DMS53 treated with DMSO at 0.1 percent for 48 hours (cell line): ENCODE data around the gene BTN1A1.
A peak's percentile ranks its signal among the peaks of the same experiment; 100 is the strongest.

Source experiments
- DNase-seq: peaks from one replicate; lab custom pipeline; 2025; ENCODE audit not compliant: unreplicated experiment; lab: John Stamatoyannopoulos, UW

Gene BTN1A1

DNA sequence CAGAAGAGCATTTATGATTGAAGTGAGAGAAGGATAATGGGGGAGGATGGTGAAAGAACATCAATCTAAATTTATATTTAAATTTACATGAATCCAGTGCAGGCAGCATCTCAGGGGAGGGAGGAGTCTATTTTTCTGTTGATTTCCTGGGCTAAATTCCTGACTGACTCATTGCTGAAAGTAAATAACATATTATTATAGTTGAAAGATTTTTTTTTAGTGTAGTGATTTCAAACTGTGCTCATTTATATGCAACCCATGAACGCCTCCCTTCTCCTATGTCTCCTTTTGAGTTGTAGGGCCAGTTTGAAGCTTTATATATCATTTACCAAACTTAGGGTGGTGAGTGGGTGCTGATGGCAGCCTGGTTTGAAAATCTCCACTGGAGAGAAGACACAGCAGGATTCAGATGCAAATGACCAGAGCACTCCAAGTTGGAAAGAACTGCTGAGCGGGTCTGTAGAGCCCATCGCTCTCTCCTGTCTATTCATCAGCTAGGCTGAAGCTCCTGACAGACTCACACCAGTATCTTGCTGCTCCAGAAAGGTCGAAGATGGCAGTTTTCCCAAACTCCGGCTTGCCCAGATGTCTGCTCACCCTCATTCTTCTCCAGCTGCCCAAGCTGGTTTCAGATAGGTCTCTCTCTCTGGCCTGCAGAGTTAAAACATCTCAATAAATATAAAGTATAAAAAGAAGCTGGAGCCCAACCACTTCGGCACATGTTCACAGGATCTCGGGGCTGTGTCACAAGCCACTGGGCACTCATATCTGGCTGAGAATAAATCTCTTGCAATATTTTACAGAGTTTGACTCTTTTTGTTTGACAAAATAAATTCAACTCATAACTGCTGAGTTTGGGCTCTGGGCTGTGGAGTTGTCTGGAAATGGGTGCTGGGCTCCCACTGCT is 24.0 kb upstream of the BTN1A1 start:
- peak; percentile 9 for DNase-seq

- no peak for DNase-seq
These were observed 23.2 kb upstream of the BTN1A1 start for GRCh38 chr6:26476896-26477295.

- DNase-seq, result no peak
These were observed 22.7 kb upstream of the BTN1A1 start for GRCh38 chr6:26477426-26477825.

- no peak for DNase-seq
These were observed 21.8 kb upstream of the BTN1A1 start for GRCh38 chr6:26478100-26478984.

DNA sequence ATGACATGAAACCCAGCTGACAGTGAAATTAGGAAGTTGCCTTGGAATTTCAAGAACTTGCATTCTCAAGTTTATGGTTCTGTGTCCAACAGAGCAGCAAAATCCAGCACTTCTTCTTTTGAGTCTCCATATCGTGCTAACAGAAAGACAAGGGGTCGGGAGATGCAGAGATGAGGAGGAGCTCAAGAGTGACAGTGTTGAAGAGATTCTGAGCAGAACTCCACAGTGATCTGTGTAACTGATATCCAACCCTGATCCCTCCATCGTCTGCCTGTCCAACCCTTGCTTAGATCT is 21.2 kb upstream of the BTN1A1 start:
- DNase-seq, result no peak

GRCh38 chr6:26482338-26482737 is 17.8 kb upstream of the BTN1A1 start:
- no peak for DNase-seq

DNA sequence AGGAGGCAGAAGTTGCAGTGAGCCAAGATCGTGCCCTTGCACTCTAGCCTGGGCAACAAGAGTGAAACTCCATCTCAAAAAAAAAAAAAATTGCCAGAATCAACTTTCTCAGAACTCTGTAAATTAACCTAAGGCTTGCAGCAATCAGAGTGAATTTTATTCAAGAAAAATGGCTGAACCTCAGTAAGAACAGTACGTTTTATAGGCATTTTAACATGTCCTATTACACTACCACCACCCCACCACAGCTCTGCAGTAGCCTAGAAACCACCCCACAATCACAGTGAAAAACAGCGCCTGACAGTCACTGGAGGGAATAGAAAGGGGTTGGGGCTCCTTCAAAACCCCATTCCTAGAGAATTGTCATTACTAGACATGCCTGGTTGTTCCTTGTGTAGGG is 16.4 kb upstream of the BTN1A1 start:
- no peak for DNase-seq

GRCh38 chr6:26484161-26484560 is 15.9 kb upstream of the BTN1A1 start:
- no peak for DNase-seq

GRCh38 chr6:26485112-26485780 is 14.9 kb upstream of the BTN1A1 start:
- no peak for DNase-seq

DNA sequence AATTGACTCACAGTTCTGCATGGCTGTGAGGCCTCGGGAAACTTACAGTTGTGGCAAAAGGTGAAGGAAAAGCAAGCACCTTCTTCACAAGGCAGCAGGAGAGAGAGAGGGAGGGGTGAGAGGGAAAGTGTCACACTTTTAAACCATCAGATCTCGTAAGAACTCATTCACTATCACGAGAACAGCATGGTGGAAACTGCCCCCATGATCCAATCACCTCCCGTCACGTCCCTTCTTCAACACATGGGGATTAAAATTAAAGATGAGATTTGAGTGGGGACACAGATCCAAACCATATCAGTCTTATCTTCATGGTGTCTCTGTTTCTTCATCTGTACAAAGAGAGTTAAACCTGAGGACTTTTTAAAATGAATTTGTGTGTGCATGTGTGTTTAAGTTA is 13.7 kb upstream of the BTN1A1 start:
- DNase-seq, result no peak

- DNase-seq, result no peak
These were observed 12.6 kb upstream of the BTN1A1 start for GRCh38 chr6:26487466-26487865.

DNA sequence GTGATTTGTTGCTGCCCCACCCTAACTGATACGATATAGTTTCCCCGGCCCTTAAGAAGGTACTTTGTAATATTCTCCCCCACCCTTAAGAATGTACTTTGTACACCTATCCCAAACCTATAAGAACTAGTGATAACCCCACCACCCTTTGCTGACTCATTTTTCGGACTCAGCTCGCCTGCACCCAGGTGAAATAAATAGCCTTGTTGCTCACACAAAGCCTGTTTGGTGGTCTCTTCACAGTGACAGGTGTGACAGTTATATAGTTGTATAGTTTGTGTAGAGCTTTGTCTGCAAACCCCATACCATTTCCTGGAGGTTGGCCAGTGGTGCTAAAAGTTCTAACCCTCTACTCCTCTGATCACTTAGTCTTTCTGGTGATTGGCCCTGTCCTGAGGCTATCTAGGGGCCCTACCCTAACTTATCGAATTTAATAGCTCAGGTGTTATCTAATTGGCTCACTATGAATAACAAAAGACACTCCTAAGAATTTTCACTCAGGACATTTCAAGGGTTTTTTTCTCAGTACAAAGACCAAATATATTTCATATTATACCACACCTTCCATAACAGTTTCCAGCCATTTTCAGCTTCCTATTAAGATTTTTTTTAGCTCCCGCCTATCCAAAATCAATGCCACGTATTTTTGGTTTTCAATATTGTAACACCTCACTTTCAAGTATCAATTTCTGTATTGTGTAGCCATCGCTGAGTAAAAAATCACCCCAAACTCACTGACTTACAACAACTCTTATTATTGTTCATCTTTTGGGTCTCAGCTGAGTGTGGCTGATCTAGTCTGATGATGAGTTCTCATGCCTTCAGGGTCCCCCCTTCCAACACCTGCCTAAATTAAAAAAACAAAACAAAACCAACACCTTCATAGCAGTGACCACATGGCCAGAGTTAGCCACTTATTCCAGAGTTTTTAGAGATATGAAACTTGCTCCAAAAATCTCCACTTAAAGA is 9.8 kb upstream of the BTN1A1 start:
- no peak for DNase-seq

- DNase-seq, result no peak
These were observed 8.5 kb upstream of the BTN1A1 start for GRCh38 chr6:26491604-26492003.

GRCh38 chr6:26493258-26493657 is 6.8 kb upstream of the BTN1A1 start:
- no peak for DNase-seq

DNA sequence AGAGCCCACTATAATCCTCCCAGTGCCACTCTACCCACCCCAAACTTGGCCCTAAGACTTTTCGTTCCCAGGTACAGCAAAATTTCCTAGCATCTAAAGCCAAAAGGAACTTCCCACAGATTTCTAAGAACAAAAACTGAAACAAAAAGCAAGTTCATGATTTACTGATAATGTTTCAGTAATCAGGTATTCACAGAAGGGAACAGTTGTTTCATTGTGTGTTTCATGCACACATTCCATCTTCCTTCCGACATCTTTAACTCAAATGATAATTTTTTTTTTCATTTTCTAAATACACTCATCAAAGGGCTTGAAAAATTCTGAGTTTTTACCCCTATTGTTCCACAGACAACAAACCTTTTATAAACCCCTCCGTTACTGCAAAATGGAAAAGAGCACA is 6.0 kb upstream of the BTN1A1 start:
- DNase-seq, result no peak

- no peak for DNase-seq
These were observed 4.8 kb upstream of the BTN1A1 start for GRCh38 chr6:26495281-26495680.

GRCh38 chr6:26497610-26498009 is 2.5 kb upstream of the BTN1A1 start:
- no peak for DNase-seq

DNA sequence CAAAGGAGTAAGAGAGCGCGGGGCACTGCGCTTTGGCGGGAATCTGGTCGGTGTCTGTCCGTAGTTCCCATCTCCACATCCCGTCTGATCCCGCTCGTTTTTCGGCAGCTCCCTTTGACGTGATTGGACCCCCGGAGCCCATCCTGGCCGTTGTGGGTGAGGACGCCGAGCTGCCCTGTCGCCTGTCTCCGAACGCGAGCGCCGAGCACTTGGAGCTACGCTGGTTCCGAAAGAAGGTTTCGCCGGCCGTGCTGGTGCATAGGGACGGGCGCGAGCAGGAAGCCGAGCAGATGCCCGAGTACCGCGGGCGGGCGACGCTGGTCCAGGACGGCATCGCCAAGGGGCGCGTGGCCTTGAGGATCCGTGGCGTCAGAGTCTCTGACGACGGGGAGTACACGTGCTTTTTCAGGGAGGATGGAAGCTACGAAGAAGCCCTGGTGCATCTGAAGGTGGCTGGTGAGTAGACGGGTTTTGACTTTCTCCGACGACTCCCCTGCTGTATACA is 1.4 kb downstream of the BTN1A1 start:
- DNase-seq, result peak; percentile 33

- DNase-seq, result peak; percentile 48
These were observed 2.1 kb downstream of the BTN1A1 start for GRCh38 chr6:26502165-26502564.

DNA sequence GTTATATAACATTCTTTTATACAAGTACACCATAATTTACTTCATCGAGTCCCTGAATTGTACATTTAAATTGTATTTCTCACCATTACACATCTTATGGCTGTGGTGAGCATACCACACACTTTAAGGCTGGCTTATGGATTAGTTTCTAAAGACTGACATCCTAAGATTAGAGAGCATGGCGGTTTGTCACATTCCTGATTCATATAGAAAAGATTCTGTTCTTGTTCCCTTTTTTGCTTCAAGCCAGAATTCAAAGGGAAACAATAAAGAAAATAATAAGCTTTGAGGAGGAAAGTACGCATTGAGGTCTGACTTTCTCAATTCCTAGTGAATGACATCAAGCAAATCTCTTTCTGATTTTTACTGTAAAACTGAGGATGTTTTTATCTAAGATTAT is 2.5 kb downstream of the BTN1A1 start:
- DNase-seq, result no peak
